Right lobe of liver (tissue), 4 donors: Measurements from ENCODE around the gene DDX52.

Experiments
- POLR2A ChIP-seq: fragments of 450-650 bp; IDR thresholded peaks from one replicate; pipeline ENCODE4 v1.6.1; 2017; ENCODE audit warnings: antibody characterized with exemption, mild to moderate bottlenecking
- TF ChIP-seq, protein P1 (sequence below), 4 donors: fragments of 200-600 bp in 3 of 4; fragments of 450-650 bp in 1 of 4; IDR thresholded peaks; one replicate each; pipeline versions ENCODE4 v1.5.1 to v1.8.0; 2016 to 2022; ENCODE audit warnings: antibody characterized with exemption in 4 of 4, mild to moderate bottlenecking in 2 of 4
- donor health status: DM: no; HTN: no; CAD: no.
- donor health status: DM: no; HTN: no; CAD: no.
- donor health status: DM: no; HTN: yes; CAD: no.

DNA sequence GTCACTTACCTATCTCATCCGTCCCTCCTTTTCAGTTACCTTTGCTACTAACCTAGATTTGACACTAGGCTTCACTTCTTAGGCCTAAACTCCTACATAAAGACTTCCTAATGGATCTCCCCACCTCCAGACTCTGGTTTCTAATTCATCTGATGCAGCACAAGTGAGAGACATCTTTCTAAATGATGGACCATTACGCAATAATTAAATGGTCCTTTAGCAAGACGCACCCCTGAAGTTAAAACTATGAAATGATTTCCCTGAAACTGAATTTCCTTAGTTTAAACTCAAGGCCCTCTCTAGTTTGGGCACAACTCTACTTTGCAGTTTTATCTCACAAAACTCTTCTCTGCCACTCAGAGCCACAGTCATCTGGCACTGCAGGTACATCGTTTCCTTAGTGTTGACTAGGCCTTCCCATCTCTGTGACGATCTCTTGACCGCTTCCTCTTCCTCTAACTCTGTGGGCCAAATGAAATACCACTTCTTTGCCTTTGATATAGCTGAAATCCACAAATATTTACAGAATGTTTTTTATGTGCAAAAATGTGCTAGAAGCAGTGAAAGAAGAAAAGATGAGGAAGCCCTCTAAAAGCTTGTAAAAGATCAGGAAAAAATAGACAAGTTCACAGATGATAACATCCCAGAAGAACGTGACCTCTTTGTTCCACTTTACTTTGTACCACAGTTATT is 37.3 kb downstream of the DDX52 start:
- TF ChIP-seq, protein P1, sequence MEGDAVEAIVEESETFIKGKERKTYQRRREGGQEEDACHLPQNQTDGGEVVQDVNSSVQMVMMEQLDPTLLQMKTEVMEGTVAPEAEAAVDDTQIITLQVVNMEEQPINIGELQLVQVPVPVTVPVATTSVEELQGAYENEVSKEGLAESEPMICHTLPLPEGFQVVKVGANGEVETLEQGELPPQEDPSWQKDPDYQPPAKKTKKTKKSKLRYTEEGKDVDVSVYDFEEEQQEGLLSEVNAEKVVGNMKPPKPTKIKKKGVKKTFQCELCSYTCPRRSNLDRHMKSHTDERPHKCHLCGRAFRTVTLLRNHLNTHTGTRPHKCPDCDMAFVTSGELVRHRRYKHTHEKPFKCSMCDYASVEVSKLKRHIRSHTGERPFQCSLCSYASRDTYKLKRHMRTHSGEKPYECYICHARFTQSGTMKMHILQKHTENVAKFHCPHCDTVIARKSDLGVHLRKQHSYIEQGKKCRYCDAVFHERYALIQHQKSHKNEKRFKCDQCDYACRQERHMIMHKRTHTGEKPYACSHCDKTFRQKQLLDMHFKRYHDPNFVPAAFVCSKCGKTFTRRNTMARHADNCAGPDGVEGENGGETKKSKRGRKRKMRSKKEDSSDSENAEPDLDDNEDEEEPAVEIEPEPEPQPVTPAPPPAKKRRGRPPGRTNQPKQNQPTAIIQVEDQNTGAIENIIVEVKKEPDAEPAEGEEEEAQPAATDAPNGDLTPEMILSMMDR (IDR thresholded peaks at IDR 0.05), result no peak
- TF ChIP-seq POLR2A, result no peak
